OCI-LY7 (cell line): ENCODE results near the gene VPS26B.
"Not testable (repeated sequence)": the region's sequence is repeated elsewhere in the genome, so short reads cannot be mapped to it uniquely, and the experiment has no call there.

Source experiments
- CTCF ChIP-seq: fragments of 200-600 bp; sonication (generic); conservative IDR thresholded peaks from 2 replicates; pipeline ENCODE4 v1.5.1; 2014; ENCODE audit warnings: mild to moderate bottlenecking, antibody characterized with exemption, low read length, moderate library complexity, mixed read lengths
- EZH2phosphoT487 ChIP-seq: fragments of 200-600 bp; sonication (generic); IDR thresholded peaks from 2 replicates; pipeline ENCODE4 v1.6.1; 2018; ENCODE audit warnings: low read depth, borderline replicate concordance, mild to moderate bottlenecking, mixed run types, antibody characterized with exemption, low read length, moderate library complexity, mixed read lengths

GRCh38 chr11:134281635-134282034 lies 57.2 kb downstream of the VPS26B start:
- not testable (repeated sequence) for TF ChIP-seq CTCF, EZH2phosphoT487
